ENCODE data around the gene LYSMD1. TPM values are rescaled to one million over a fixed set of nuclear protein-coding genes. Genes with fewer than 3 reads are reported as not detected.

LYSMD1 gene
- total RNA-seq, 1 experiment from 2014 or later, result 5.1 TPM

- Histone ChIP-seq H3K27me3 (ENCODE audit: control insufficient read depth, insufficient read depth, low read length) (no peaks in the 10 kb centered on the region), H3K36me3 (ENCODE audit: control insufficient read depth, insufficient read depth, low read length) (no peaks in the 10 kb centered on the region), H3K27ac (ENCODE audit: low read length) (no peak overlapping the region), H3K4me3 (ENCODE audit: low read depth in 2 of 2, low read length in 2 of 2) (no peak overlapping the region), H3K9me3 (ENCODE audit: control insufficient read depth, insufficient read depth, low read depth, low read length) (no peaks in the 10 kb centered on the region), H3K4me1 (ENCODE audit: control insufficient read depth, insufficient read depth, low read length) (no peaks in the 10 kb centered on the region)
- no TSS peak for BruUV-seq (replicated peaks)
- TF ChIP-seq TCF7L2 (IDR thresholded peaks at IDR 0.05; ENCODE audit: low read depth, low read length), result no peak
- no peak for TF ChIP-seq CTCF (IDR thresholded peaks at IDR 0.05)
- TF ChIP-seq SIN3A (IDR thresholded peaks at IDR 0.05; ENCODE audit: borderline replicate concordance, insufficient read depth, low read depth, low read length), result no peak
- no peak for TF ChIP-seq POLR2AphosphoS5 (IDR thresholded peaks at IDR 0.05; ENCODE audit: low read depth, low read length)
- TF ChIP-seq REST (IDR thresholded peaks at IDR 0.05; ENCODE audit: insufficient read depth in 1 of 2, low read depth in 2 of 2, low read length in 1 of 2), result no peak
- intact Hi-C loops (cut with micrococcal nuclease; ENCODE audit: unreplicated experiment), result no loop called here
- ChIA-PET POLR2A (no interaction called here), CTCF (no interaction called here)
- in situ Hi-C loops (cut with HindIII; ENCODE audit: low pct_unique_long_range_greater_than_20kb, low sequenced_read_pairs), result loop anchor here (5.0 kb wide), 1 partner anchor 36 kb away; no protein-coding TSS in a partner anchor
- no peak for DNase-seq (ENCODE audit: low read depth, low spot score)
- no peak for ATAC-seq
Measured at GRCh38 chr1:151133018-151133806, 32.5 kb downstream of the LYSMD1 start.

- POLR2A ChIA-PET, result no interaction called here
- no peaks in the 10 kb centered on the region for H3K27me3 ChIP-seq (ENCODE audit: control insufficient read depth, insufficient read depth, low read length)
- DNase-seq (ENCODE audit: low read depth, low spot score), result no peak
Measured at GRCh38 chr1:151132335-151133017, 33.2 kb downstream of the LYSMD1 start.

More at GRCh38 chr1:151132335-151133017, 33.2 kb downstream of the LYSMD1 start:
- intact Hi-C loops (cut with micrococcal nuclease; ENCODE audit: unreplicated experiment), result no loop called here
- no peaks in the 10 kb centered on the region for H3K36me3 ChIP-seq (ENCODE audit: control insufficient read depth, insufficient read depth, low read length)
- CTCF ChIA-PET, result no interaction called here
- ATAC-seq, result no peak
- no peak overlapping the region for H3K27ac ChIP-seq (ENCODE audit: low read length)
- H3K9me3 ChIP-seq (ENCODE audit: control insufficient read depth, insufficient read depth, low read depth, low read length), result no peaks in the 10 kb centered on the region
- no peak overlapping the region for H3K4me3 ChIP-seq (ENCODE audit: low read depth in 2 of 2, low read length in 2 of 2)
- TF ChIP-seq CTCF (IDR thresholded peaks at IDR 0.05), result no peak
- TF ChIP-seq POLR2AphosphoS5 (IDR thresholded peaks at IDR 0.05; ENCODE audit: low read depth, low read length), result no peak
- no peak for TF ChIP-seq TCF7L2 (IDR thresholded peaks at IDR 0.05; ENCODE audit: low read depth, low read length)
- no peak for TF ChIP-seq SIN3A (IDR thresholded peaks at IDR 0.05; ENCODE audit: borderline replicate concordance, insufficient read depth, low read depth, low read length)
- no peak for TF ChIP-seq REST (IDR thresholded peaks at IDR 0.05; ENCODE audit: insufficient read depth in 1 of 2, low read depth in 2 of 2, low read length in 1 of 2)
- H3K4me1 ChIP-seq (ENCODE audit: control insufficient read depth, insufficient read depth, low read length), result no peaks in the 10 kb centered on the region
- no TSS peak for BruUV-seq (replicated peaks)
- in situ Hi-C loops (cut with HindIII; ENCODE audit: low pct_unique_long_range_greater_than_20kb, low sequenced_read_pairs), result loop anchor here (5.0 kb wide), 1 partner anchor 35 kb away; no protein-coding TSS in a partner anchor

All from Panc1 (cell line).